Trophoblast cell (in vitro differentiated cells and primary cell): ENCODE results near the gene FHIT.
"Not testable (repeated sequence)": the region's sequence is repeated elsewhere in the genome, so short reads cannot be mapped to it uniquely, and the experiment has no call there.

Source experiments
- DNase-seq, 2 donors: peaks; one replicate each; pipeline ENCODE4 v3.0.0-alpha.2; 2016
- H2AFZ ChIP-seq: 2 replicates; pipeline ENCODE4 v1.6.1; 2013; ENCODE audit warnings: low read length, moderate library complexity, mild to moderate bottlenecking; ENCODE audit not compliant: insufficient read depth, poor library complexity
- H2AK5ac ChIP-seq: 2 replicates; pipeline ENCODE4 v1.6.1; 2013; ENCODE audit warnings: mild to moderate bottlenecking, low read length
- H2BK120ac ChIP-seq: 2 replicates; pipeline ENCODE4 v1.6.1; 2013; ENCODE audit warnings: low read length, mild to moderate bottlenecking, moderate library complexity; ENCODE audit not compliant: insufficient read depth, poor library complexity
- H2BK12ac ChIP-seq: 2 replicates; pipeline ENCODE4 v1.6.1; 2013; ENCODE audit warnings: mild to moderate bottlenecking, low read length, moderate library complexity
- H2BK5ac ChIP-seq: 2 replicates; pipeline ENCODE4 v1.6.1; 2013; ENCODE audit warnings: low read length, low read depth, moderate library complexity, mild to moderate bottlenecking; ENCODE audit not compliant: poor library complexity
- H3K14ac ChIP-seq: 2 replicates; pipeline ENCODE4 v1.6.1; 2013; ENCODE audit warnings: mild to moderate bottlenecking, low read length
- H3K18ac ChIP-seq: 2 replicates; pipeline ENCODE4 v1.6.1; 2013; ENCODE audit warnings: mild to moderate bottlenecking, low read length
- H3K23ac ChIP-seq: 2 replicates; pipeline ENCODE4 v1.6.1; 2013; ENCODE audit warnings: low read length
- H3K27ac ChIP-seq: 2 replicates; pipeline ENCODE4 v1.5.1; 2013; ENCODE audit warnings: low read depth, mild to moderate bottlenecking, inconsistent platforms, low read length, moderate library complexity
- H3K27me3 ChIP-seq: 2 replicates; pipeline ENCODE4 v1.6.1; 2013; ENCODE audit warnings: inconsistent platforms, mild to moderate bottlenecking, low read length, moderate library complexity; ENCODE audit not compliant: insufficient read depth
- H3K36me3 ChIP-seq, 2 experiments: 1 replicate in 1 of 2; 2 replicates in 1 of 2; pipeline ENCODE4 v1.6.1; 2013; ENCODE audit warnings: low read length in 2 of 2, mild to moderate bottlenecking in 2 of 2, moderate library complexity in 1 of 2; ENCODE audit not compliant: insufficient read depth in 2 of 2, control insufficient read depth in 1 of 2
- H3K4ac ChIP-seq: 2 replicates; pipeline ENCODE4 v1.6.1; 2013; ENCODE audit warnings: low read depth, mild to moderate bottlenecking, low read length, moderate library complexity
- H3K4me1 ChIP-seq, 2 experiments: 1 replicate in 1 of 2; 2 replicates in 1 of 2; pipeline ENCODE4 v1.6.1; 2013; ENCODE audit warnings: low read length in 2 of 2, mild to moderate bottlenecking in 2 of 2, moderate library complexity in 1 of 2; ENCODE audit not compliant: insufficient read depth in 2 of 2, control insufficient read depth in 1 of 2
- H3K4me2 ChIP-seq: 2 replicates; pipeline ENCODE4 v1.6.1; 2013; ENCODE audit warnings: inconsistent platforms, mild to moderate bottlenecking, low read length, moderate library complexity
- H3K4me3 ChIP-seq: 2 replicates; pipeline ENCODE4 v1.5.1; 2013; ENCODE audit warnings: mild to moderate bottlenecking, low read depth, low read length, inconsistent platforms
- H3K79me1 ChIP-seq: one replicate; pipeline ENCODE4 v1.6.1; 2013; ENCODE audit warnings: low read length
- H3K79me2 ChIP-seq: 2 replicates; pipeline ENCODE4 v1.6.1; 2013; ENCODE audit warnings: low read length, mild to moderate bottlenecking; ENCODE audit not compliant: control insufficient read depth, insufficient read depth, poor library complexity
- H3K9ac ChIP-seq: 2 replicates; pipeline ENCODE4 v1.6.1; 2013; ENCODE audit warnings: mild to moderate bottlenecking, low read length
- H3K9me3 ChIP-seq: 2 replicates; pipeline ENCODE4 v1.6.1; 2013; ENCODE audit warnings: low read depth, mild to moderate bottlenecking, control low read depth, inconsistent platforms, low read length; ENCODE audit not compliant: insufficient read depth
- H4K12ac ChIP-seq: 2 replicates; pipeline ENCODE4 v1.6.1; 2013; ENCODE audit warnings: low read depth, mild to moderate bottlenecking, low read length, moderate library complexity
- H4K8ac ChIP-seq: 2 replicates; pipeline ENCODE4 v1.6.1; 2013; ENCODE audit warnings: low read depth, mild to moderate bottlenecking, low read length, moderate library complexity
- H4K91ac ChIP-seq: one replicate; pipeline ENCODE4 v1.6.1; 2013; ENCODE audit warnings: low read depth, mild to moderate bottlenecking, low read length, moderate library complexity
- WGBS: extraction: QIAGEN DNeasy Blood & Tissue Kit; methylation state at CpG from one replicate; pipeline ENCODE4 v1.1.7; 2013; ENCODE audit warnings: missing lambda C conversion rate; ENCODE audit not compliant: insufficient read length, insufficient coverage; ENCODE audit errors: extremely low coverage; 5-methylcytosine and 5-hydroxymethylcytosine counted together

The FHIT gene

GRCh38 chr3:60987191-60987590 lies 264.1 kb downstream of the FHIT start:
- H3K79me2 ChIP-seq, H3K4me1 ChIP-seq, H3K27ac ChIP-seq, H3K9me3 ChIP-seq, H4K91ac ChIP-seq, H4K12ac ChIP-seq, H3K23ac ChIP-seq, H2BK120ac ChIP-seq, H4K8ac ChIP-seq, H3K27me3 ChIP-seq, H3K4ac ChIP-seq, H3K9ac ChIP-seq, H3K4me3 ChIP-seq, H2AFZ ChIP-seq, H3K36me3 ChIP-seq, H3K18ac ChIP-seq, H2AK5ac ChIP-seq, H2BK5ac ChIP-seq, H3K14ac ChIP-seq, H3K4me2 ChIP-seq, H3K79me1 ChIP-seq, H2BK12ac ChIP-seq: not testable (repeated sequence)
- DNase-seq, result peak; percentile 37 to 63
- no CpG with 5 or more reads among the region's 1 CpG for WGBS

DNA sequence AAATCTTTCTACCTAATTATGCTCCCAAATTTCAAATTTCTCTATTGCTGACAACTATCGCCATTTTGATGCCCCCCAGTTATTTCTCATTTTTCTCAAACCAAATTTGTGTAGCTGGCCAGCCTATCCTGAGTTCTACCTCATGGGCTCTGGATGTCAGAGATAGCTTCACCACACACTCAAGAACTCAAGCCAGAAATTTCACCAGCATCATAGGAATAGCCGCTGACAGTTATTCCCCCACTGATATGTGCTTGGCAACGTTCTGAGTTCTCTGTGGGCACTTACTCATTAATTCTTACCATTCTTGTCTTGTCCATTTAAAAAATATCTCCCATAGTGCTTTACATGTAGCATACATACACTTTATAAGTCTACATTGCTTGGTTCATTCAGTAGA lies 264.7 kb downstream of the FHIT start:
- DNase-seq, result no peak
- no peak overlapping the region for H2AK5ac ChIP-seq
- no peak overlapping the region for H2BK120ac ChIP-seq
- no peak overlapping the region for H2BK5ac ChIP-seq
- no peak overlapping the region for H4K12ac ChIP-seq
- H2BK12ac ChIP-seq, result no peak overlapping the region
- peaks cover 6% of the 10 kb centered on the region for H3K9me3 ChIP-seq
- H3K9ac ChIP-seq, result no peak overlapping the region
- no peak overlapping the region for H3K4me3 ChIP-seq
- no peak overlapping the region for H4K91ac ChIP-seq
- no peaks in the 10 kb centered on the region for H3K79me2 ChIP-seq
- no peaks in the 10 kb centered on the region for H3K36me3 ChIP-seq
- no peaks in the 10 kb centered on the region for H3K27me3 ChIP-seq
- H3K4me1 ChIP-seq, result no peaks in the 10 kb centered on the region
- no peak overlapping the region for H4K8ac ChIP-seq
- H3K4me2 ChIP-seq, result no peak overlapping the region
- no CpG with 5 or more reads among the region's 3 CpGs for WGBS
- no peak overlapping the region for H3K4ac ChIP-seq
- no peak overlapping the region for H3K23ac ChIP-seq
- H3K27ac ChIP-seq, result no peak overlapping the region
- no peak overlapping the region for H3K18ac ChIP-seq
- no peaks in the 10 kb centered on the region for H3K79me1 ChIP-seq
- no peak overlapping the region for H2AFZ ChIP-seq
- no peak overlapping the region for H3K14ac ChIP-seq

GRCh38 chr3:60983906-60984305 lies 267.3 kb downstream of the FHIT start:
- Histone ChIP-seq H3K9me3 (peaks cover 6% of the 10 kb centered on the region), H4K91ac (no peak overlapping the region), H3K4ac (no peak overlapping the region), H2AK5ac (no peak overlapping the region), H4K8ac (no peak overlapping the region), H3K9ac (no peak overlapping the region), H2BK120ac (no peak overlapping the region), H3K27ac (no peak overlapping the region), H3K4me1 (peaks cover 4% of the 10 kb centered on the region in 2 experiments), H3K14ac (no peak overlapping the region), H2BK5ac (no peak overlapping the region), H3K79me1 (peaks cover 3% of the 10 kb centered on the region), H4K12ac (no peak overlapping the region), H3K27me3 (no peaks in the 10 kb centered on the region), H3K18ac (no peak overlapping the region), H3K4me3 (no peak overlapping the region), H3K79me2 (no peaks in the 10 kb centered on the region), H3K23ac (no peak overlapping the region), H2BK12ac (no peak overlapping the region), H3K36me3 (no peaks in the 10 kb centered on the region), H3K4me2 (no peak overlapping the region), H2AFZ (no peak overlapping the region)
- DNase-seq, result no peak
- WGBS, result no CpG with 5 or more reads among the region's 1 CpG

DNA sequence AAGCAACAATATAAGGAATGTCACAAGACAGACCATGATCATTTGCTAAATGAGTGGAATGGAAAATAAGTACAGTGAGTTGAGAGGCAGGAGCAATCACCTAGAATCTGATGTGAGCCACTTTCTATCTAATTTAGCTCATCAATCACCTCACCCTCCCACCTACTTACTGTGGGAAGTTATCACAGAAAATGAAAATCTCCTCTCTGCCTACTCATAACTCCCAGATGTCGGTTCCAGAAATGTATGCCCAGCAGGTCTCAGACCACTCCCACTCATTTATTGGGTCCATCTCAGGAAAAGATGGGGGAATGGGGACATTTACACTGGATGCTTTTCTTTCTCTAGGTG lies 270.9 kb downstream of the FHIT start:
- Histone ChIP-seq H3K18ac (no peak overlapping the region), H2AFZ (no peak overlapping the region), H2BK12ac (no peak overlapping the region), H3K27me3 (no peaks in the 10 kb centered on the region), H3K23ac (no peak overlapping the region), H4K8ac (no peak overlapping the region), H3K79me1 (peaks cover 3% of the 10 kb centered on the region), H3K4ac (no peak overlapping the region), H2BK120ac (no peak overlapping the region), H3K27ac (no peak overlapping the region), H2BK5ac (no peak overlapping the region), H3K9ac (no peak overlapping the region), H3K9me3 (peaks cover 5% of the 10 kb centered on the region), H3K36me3 (no peaks in the 10 kb centered on the region), H3K4me3 (no peak overlapping the region), H2AK5ac (no peak overlapping the region), H3K4me1 (peaks cover 4% of the 10 kb centered on the region in 2 experiments), H3K4me2 (no peak overlapping the region), H4K12ac (no peak overlapping the region), H3K14ac (no peak overlapping the region), H4K91ac (no peak overlapping the region), H3K79me2 (no peaks in the 10 kb centered on the region)
- DNase-seq, result no peak
- no CpG with 5 or more reads among the region's 1 CpG for whole genome bisulfite sequencing
